ENCODE measurements around the gene RBP3.

DNA sequence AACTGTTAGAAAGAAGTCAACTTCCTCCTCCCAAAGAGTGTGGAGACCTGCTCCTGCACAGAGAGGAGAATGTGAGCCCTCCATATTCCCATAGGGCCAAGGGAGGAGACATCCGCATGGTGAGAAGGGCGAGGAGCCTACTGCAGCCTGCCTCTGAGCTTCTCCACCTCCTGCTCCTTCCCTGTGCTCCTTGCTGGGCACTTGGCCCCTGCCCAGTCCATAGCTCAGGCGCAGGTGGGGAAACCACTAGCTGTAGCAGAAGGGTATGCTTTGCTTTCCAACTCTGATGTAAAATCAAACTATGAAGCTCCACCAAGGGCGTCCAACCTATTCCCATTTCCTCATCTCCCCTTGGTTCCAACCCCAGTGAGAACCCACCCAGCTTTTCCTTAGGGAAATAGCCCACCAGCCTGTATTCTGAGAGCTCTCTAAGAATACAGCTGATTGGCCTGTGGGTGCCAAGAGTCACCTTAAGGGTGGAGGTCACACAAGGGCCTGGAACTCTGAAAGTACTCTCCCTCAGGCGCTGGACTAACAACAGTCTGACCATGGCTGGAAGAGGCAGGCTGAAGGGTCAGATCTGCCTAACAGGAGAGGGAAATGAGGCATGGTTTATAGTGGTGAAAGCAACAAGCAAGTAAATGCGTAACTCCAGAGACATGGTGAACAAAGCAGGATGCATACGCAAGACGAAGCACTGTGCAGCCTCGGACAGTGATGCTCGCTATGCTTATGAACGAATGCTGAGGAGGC is 22.0 kb downstream of the RBP3 start:
- TF ChIP-seq, protein P1, sequence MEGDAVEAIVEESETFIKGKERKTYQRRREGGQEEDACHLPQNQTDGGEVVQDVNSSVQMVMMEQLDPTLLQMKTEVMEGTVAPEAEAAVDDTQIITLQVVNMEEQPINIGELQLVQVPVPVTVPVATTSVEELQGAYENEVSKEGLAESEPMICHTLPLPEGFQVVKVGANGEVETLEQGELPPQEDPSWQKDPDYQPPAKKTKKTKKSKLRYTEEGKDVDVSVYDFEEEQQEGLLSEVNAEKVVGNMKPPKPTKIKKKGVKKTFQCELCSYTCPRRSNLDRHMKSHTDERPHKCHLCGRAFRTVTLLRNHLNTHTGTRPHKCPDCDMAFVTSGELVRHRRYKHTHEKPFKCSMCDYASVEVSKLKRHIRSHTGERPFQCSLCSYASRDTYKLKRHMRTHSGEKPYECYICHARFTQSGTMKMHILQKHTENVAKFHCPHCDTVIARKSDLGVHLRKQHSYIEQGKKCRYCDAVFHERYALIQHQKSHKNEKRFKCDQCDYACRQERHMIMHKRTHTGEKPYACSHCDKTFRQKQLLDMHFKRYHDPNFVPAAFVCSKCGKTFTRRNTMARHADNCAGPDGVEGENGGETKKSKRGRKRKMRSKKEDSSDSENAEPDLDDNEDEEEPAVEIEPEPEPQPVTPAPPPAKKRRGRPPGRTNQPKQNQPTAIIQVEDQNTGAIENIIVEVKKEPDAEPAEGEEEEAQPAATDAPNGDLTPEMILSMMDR (IDR thresholded peaks at IDR 0.05; ENCODE audit: borderline replicate concordance, extremely low read depth, low read length, poor library complexity, severe bottlenecking): no peak
- TF ChIP-seq EZH2 (IDR thresholded peaks at IDR 0.05; ENCODE audit: borderline replicate concordance, low read depth, low read length, severe bottlenecking): no peak

All from DND-41 (cell line).